NAMALWA (cell line): ENCODE data around the gene GPD1.
"Not testable (repeated sequence)": the region's sequence is repeated elsewhere in the genome, so short reads cannot be mapped to it uniquely, and the experiment has no call there.

Source experiments
- DNase-seq: peaks from one replicate; pipeline ENCODE4 v3.0.0-alpha.2; 2015; ENCODE audit warnings: low spot score

GPD1 gene

GRCh38 chr12:50127546-50127945 is 23.7 kb downstream of the GPD1 start:
- no peak for DNase-seq

- DNase-seq: no peak
Measured at GRCh38 chr12:50129290-50129689, 25.5 kb downstream of the GPD1 start.

- peak; percentile 76 for DNase-seq
Measured at GRCh38 chr12:50132505-50133135, 28.8 kb downstream of the GPD1 start.

- DNase-seq: no peak
Measured at GRCh38 chr12:50142993-50143392, 39.2 kb downstream of the GPD1 start.

- no peak for DNase-seq
Measured at GRCh38 chr12:50145439-50145838, 41.6 kb downstream of the GPD1 start.

- no peak for DNase-seq
Measured at GRCh38 chr12:50147281-50147680, 43.5 kb downstream of the GPD1 start.

- DNase-seq: not testable (repeated sequence)
Measured at GRCh38 chr12:50148011-50148410, 44.2 kb downstream of the GPD1 start.

GRCh38 chr12:50149311-50149710 is 45.5 kb downstream of the GPD1 start:
- no peak for DNase-seq

- no peak for DNase-seq
Measured at GRCh38 chr12:50151047-50151687, 47.4 kb downstream of the GPD1 start.

- not testable (repeated sequence) for DNase-seq
Measured at GRCh38 chr12:50154947-50155346, 51.1 kb downstream of the GPD1 start.

- DNase-seq: no peak
Measured at GRCh38 chr12:50156641-50157040, 52.8 kb downstream of the GPD1 start.

- no peak for DNase-seq
Measured at GRCh38 chr12:50157259-50157658, 53.5 kb downstream of the GPD1 start.

- no peak for DNase-seq
Measured at GRCh38 chr12:50160643-50161042, 56.8 kb downstream of the GPD1 start.
